Muscle of leg (tissue), 11 donors: ENCODE results near the gene IDI2. TPM values are rescaled to one million over a fixed set of nuclear protein-coding genes. Genes with fewer than 3 reads are reported as not detected.
"Not testable (repeated sequence)": the region's sequence is repeated elsewhere in the genome, so short reads cannot be mapped to it uniquely, and the experiment has no call there.

Experiments
- DNase-seq: peaks from one replicate; pipeline ENCODE4 v3.0.0; 2013
- H3K27ac ChIP-seq: one replicate; pipeline ENCODE4 v1.5.1; 2013; ENCODE audit warnings: mild to moderate bottlenecking, low read length, control low read depth
- H3K27me3 ChIP-seq: one replicate; pipeline ENCODE4 v1.6.1; 2013; ENCODE audit warnings: low read length; ENCODE audit not compliant: control insufficient read depth, insufficient read depth
- H3K36me3 ChIP-seq: one replicate; pipeline ENCODE4 v1.6.1; 2013; ENCODE audit warnings: low read length; ENCODE audit not compliant: control insufficient read depth, insufficient read depth
- H3K4me1 ChIP-seq: one replicate; pipeline ENCODE4 v1.6.1; 2013; ENCODE audit warnings: low read length; ENCODE audit not compliant: control insufficient read depth, insufficient read depth
- H3K4me3 ChIP-seq: one replicate; pipeline ENCODE4 v1.5.1; 2013; ENCODE audit warnings: low read length, control low read depth
- H3K9me3 ChIP-seq: replicated peaks from 2 replicates; pipeline ENCODE4 v1.6.1; 2013; ENCODE audit warnings: low read depth, low read length; ENCODE audit not compliant: control insufficient read depth
- WGBS: methylation state at CpG from one replicate; pipeline ENCODE4 v1.1.5; 2013; ENCODE audit warnings: missing lambda C conversion rate; ENCODE audit not compliant: insufficient coverage; 5-methylcytosine and 5-hydroxymethylcytosine counted together
- polyA plus RNA-seq, 8 donors: library from polyadenylated mRNA; unstranded; fragments of 120-200 nt; gene quantifications; one replicate each; pipeline versions ENCODE4 v1.2.1 to v1.2.3, GENCODE V29; 2013; ENCODE audit warnings: inconsistent platforms in 1 of 8, low replicate concordance in 1 of 8; ENCODE audit not compliant: insufficient read length in 8 of 8, insufficient read depth in 1 of 8
- total RNA-seq: library from RNA; stranded (reverse); fragments of 120-200 nt; gene quantifications from one replicate; pipeline ENCODE4 v1.2.4, GENCODE V29; 2013

IDI2 gene
- total and polyA plus RNA-seq, 9 donors, result 0.11 to 0.15 (median 0.11) TPM; not detected in 6

DNA sequence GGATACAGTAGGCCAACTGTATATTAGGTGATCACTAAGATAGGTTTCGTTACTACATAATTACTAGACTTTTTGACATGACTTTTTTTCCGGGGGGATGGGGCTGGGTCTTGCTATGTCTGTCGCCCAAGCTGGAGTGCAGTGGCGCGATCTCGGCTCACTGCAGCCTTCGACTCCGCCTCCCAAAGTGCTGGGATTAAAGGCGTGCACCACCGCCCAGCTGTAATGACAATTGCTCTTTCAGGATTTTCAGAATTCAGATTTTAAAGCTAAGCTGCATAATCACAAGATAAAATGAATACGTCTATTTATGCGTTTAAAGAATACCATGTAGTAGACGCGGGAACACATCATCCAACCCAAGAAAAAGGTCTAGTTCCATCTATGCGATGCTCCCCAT, 22.3 kb upstream of the IDI2 start:
- Histone ChIP-seq H3K4me1 (peaks cover 11% of the 10 kb centered on the region), H3K27ac (peak overlapping the region; percentile 100), H3K4me3 (peak overlapping the region; percentile 90), H3K27me3 (no peaks in the 10 kb centered on the region), H3K36me3 (peaks cover 21% of the 10 kb centered on the region), H3K9me3 (no peaks in the 10 kb centered on the region)
- DNase-seq, result peak; percentile 29
- WGBS, result 2% methylated on average over 11 of the region's 15 CpGs

DNA sequence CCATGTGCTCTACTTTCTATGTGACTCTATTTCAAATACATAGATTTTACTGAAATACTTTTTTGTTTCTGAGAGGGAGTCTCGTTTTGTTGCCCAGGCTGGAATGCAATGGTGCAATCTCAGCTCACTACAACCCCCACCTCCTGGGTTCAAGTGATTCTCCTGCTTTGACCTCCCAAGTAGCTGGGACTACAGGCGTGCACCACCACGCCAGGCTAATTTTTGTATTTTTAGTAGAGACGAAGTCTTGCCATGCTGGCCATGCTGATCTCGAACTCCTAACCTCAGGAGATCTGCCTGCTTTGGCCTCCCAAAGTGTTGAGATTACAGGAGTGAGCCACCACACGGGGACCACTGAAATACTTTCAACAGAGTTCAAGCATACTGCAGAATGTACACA, 19.8 kb upstream of the IDI2 start:
- H3K9me3 ChIP-seq, result no peaks in the 10 kb centered on the region
- H3K27me3 ChIP-seq, result no peaks in the 10 kb centered on the region
- H3K27ac ChIP-seq, result no peak overlapping the region
- H3K4me1 ChIP-seq, result peaks cover 8% of the 10 kb centered on the region
- WGBS, result 94% methylated on average over 5 of the region's 6 CpGs
- peaks cover 9% of the 10 kb centered on the region for H3K36me3 ChIP-seq
- DNase-seq, result no peak
- H3K4me3 ChIP-seq, result no peak overlapping the region

DNA sequence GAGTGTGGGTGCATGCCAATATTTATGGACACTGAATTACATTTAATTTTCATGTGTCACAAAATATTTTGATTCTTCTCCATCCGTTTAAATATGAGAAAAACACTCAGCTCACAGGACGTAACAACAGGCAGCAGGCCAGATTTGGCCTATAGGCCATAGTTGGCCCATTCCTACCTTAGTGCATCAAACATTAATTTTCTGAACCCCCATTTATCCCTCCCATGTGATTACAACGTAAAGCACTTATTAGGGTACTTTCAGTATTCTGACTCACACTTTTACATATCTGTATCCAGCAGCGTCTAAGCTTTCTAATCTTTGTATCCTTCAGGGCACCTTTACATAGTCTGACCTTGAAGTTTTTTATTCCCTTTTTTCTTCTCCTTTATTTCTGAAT, 19.3 kb upstream of the IDI2 start:
- Histone ChIP-seq H3K27ac (no peak overlapping the region), H3K4me1 (peaks cover 7% of the 10 kb centered on the region), H3K9me3 (no peaks in the 10 kb centered on the region), H3K27me3 (no peaks in the 10 kb centered on the region), H3K36me3 (peaks cover 9% of the 10 kb centered on the region), H3K4me3 (no peak overlapping the region)
- 47% methylated on average over 2 of the region's 4 CpGs for WGBS
- no peak for DNase-seq

DNA sequence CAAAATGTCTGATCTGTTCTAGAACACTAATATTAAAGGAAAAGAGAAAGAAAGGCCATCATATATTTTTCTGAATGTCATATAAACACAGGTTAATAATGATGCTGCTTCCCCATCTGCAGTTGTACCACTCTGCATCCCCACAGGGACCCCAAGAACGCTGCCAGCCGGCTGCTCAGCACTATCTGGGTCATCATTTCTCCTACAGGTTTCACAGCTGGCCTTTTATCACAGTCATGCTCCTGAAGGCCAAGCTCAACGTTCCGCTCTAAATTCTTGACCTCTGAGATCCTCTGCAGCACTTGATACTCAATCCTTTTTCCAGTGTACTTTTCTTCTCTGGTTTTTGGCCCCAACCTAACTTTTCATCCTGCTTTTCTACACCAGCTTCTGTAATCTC, 18.5 kb upstream of the IDI2 start:
- peaks cover 9% of the 10 kb centered on the region for H3K36me3 ChIP-seq
- no peaks in the 10 kb centered on the region for H3K27me3 ChIP-seq
- peaks cover 7% of the 10 kb centered on the region for H3K4me1 ChIP-seq
- DNase-seq, result no peak
- 64% methylated on average over 4 of the region's 4 CpGs for WGBS
- no peaks in the 10 kb centered on the region for H3K9me3 ChIP-seq
- no peak overlapping the region for H3K4me3 ChIP-seq
- peak overlapping the region; percentile 79 for H3K27ac ChIP-seq

DNA sequence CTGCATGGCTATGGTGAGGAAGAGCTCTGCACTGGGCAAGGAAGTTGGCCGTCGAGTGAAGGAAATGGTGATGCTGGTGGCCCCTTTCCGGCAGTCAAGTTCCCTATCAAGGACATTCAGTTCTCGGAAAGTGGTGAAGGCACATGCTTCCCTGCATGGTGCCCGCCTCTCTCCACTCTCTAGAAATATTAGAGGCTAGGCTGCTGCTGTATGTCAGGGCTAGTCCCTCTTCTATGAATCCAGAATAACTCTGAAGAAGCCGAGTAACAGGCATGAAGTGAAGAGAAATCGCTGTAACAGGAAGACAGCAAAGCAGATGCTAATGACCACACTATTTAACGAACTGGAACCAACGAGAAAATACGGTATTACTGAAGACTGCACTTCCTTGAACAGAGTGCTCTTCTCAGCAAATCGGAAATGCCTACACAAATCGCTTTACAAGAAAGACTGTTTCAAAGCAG, 17.9 kb upstream of the IDI2 start:
- DNase-seq, result peak; percentile 62
- H3K27ac ChIP-seq, result peak overlapping the region; percentile 79
- H3K4me1 ChIP-seq, result peaks cover 7% of the 10 kb centered on the region
- no peak overlapping the region for H3K4me3 ChIP-seq
- 73% methylated on average over 11 of the region's 12 CpGs for WGBS
- no peaks in the 10 kb centered on the region for H3K27me3 ChIP-seq
- H3K36me3 ChIP-seq, result peaks cover 9% of the 10 kb centered on the region
- H3K9me3 ChIP-seq, result no peaks in the 10 kb centered on the region

DNA sequence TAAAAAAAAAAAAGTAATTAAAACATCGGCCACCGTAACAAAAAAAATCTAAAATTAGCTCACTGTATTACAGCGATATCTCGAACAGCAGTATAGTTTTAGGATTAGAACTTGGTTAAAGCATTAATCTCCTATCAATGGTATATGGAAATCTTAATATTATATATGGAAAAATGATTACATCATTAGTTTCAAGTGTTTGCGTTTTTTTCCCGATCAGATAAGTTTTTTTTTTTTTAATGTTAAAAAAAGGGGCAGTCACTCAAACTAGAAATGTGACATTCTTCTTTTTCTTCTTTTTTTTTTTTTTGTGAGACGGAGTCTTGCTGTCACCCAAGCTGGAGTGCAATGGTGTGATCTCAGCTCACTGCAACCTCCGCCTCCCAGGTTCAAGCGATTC, 15.9 kb upstream of the IDI2 start:
- no peak for DNase-seq
- Histone ChIP-seq H3K27ac (no peak overlapping the region), H3K9me3 (no peaks in the 10 kb centered on the region), H3K36me3 (peaks cover 21% of the 10 kb centered on the region), H3K4me1 (peaks cover 5% of the 10 kb centered on the region), H3K27me3 (no peaks in the 10 kb centered on the region), H3K4me3 (no peak overlapping the region)
- WGBS, result 100% methylated on average over 2 of the region's 9 CpGs

DNA sequence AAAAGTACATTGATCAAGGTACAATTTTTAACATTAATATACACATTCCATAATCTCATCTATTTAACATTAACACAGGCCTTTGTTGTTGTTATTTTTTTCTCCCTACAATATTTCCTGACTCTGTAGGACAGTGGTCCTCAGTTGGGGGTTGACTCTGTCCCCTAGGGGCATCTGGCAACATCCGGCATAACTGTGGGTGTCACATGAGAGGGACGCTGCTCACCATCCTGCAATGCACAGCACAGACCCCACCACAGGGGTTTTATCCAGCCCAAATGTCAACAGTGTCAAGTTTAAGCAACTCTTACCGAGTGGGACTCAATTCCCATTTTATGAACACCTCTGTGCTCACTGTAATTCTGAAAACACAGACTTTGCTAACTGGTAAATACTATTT, 14.5 kb upstream of the IDI2 start:
- H3K36me3 ChIP-seq, result peaks cover 21% of the 10 kb centered on the region
- H3K27ac ChIP-seq, result no peak overlapping the region
- H3K27me3 ChIP-seq, result no peaks in the 10 kb centered on the region
- peaks cover 5% of the 10 kb centered on the region for H3K4me1 ChIP-seq
- WGBS, result 73% methylated on average over 3 of the region's 3 CpGs
- H3K4me3 ChIP-seq, result no peak overlapping the region
- no peaks in the 10 kb centered on the region for H3K9me3 ChIP-seq
- DNase-seq, result no peak

DNA sequence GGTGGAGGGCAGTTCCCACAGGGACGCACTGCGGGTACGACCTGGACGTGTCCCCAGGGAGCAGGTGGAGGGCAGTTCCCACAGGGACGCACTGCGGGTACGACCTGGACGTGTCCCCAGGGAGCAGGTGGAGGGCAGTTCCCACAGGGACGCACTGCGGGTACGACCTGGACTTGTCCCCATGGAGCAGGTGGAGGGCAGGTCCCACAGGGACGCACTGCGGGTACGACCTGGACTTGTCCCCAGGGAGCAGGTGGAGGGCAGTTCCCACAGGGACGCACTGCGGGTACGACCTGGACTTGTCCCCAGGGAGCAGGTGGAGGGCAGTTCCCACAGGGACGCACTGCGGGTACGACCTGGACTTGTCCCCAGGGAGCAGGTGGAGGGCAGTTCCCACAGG, 13.1 kb upstream of the IDI2 start:
- not testable (repeated sequence) for H3K9me3 ChIP-seq, H3K27me3 ChIP-seq, H3K4me1 ChIP-seq, H3K4me3 ChIP-seq, H3K27ac ChIP-seq, DNase-seq
- H3K36me3 ChIP-seq, result peaks cover 19% of the 10 kb centered on the region
- WGBS, result no CpG with 5 or more reads among the region's 20 CpGs

DNA sequence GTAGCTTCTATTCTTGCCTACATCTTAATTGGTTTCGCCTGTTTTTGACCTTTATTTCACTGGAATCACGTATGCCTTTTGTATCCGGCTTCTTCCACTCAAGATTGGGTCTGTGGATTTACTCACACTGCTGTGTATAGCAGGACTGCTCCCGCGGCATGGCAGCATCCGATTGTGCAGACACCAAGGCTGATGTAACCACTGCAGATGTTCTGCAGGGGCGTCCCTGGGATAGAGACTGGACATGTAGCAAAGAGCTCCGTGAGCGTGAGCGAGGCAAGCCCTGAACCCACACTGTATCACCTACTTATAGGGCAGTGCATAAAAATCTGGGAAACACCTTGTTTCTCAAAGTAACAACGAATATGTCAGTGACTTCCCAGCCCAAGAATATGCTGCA, 11.4 kb upstream of the IDI2 start:
- Histone ChIP-seq H3K4me3 (no peak overlapping the region), H3K27ac (no peak overlapping the region), H3K27me3 (no peaks in the 10 kb centered on the region), H3K9me3 (no peaks in the 10 kb centered on the region), H3K4me1 (no peaks in the 10 kb centered on the region), H3K36me3 (peaks cover 13% of the 10 kb centered on the region)
- DNase-seq, result no peak
- 77% methylated on average over 8 of the region's 11 CpGs for WGBS

DNA sequence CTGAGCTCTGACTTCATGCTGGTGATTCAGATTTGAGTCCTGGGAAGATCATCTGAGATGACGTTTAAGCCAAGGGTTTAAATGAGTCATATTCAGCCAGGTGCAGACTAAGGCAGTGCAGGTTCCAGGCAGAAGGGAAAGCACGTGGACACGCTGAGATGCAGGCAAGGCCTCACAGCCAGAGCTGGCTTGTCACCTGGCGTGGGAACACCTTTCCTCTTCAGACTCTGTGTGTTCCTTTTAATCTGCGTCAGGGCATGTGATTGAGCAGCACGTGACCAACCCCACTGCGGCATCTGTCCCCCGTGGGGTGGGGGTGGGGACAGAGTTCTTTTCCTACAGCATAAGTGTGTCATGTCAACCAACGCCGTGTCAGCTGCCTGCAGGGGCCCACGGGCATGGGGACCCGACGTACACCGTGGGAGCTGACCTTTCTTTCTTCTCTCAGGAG, 10.7 kb upstream of the IDI2 start:
- H3K9me3 ChIP-seq, result no peaks in the 10 kb centered on the region
- no peak overlapping the region for H3K27ac ChIP-seq
- no peak for DNase-seq
- 82% methylated on average over 8 of the region's 14 CpGs for WGBS
- no peak overlapping the region for H3K4me3 ChIP-seq
- no peaks in the 10 kb centered on the region for H3K27me3 ChIP-seq
- peaks cover 13% of the 10 kb centered on the region for H3K36me3 ChIP-seq
- no peaks in the 10 kb centered on the region for H3K4me1 ChIP-seq

DNA sequence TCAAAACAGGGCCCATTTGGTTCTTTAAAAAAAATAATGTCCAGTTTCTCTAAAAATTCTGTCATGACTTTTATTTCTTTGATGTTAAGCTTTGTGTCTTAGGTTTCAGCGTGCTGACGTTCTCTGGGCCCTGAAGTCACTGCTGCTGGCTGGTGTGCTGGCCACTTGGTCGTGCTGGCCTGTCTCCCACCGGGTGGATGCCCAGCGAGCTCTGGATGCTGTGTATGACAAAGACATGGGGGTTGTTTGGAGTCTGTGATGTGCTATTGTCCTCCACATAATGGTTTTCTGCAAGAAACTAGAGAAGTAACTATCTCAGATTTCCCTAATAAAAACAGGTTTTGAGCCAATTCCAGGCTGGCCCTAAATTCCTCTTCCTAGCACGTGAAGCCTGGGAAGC, 9.5 kb upstream of the IDI2 start:
- WGBS, result 53% methylated on average over 3 of the region's 6 CpGs
- Histone ChIP-seq H3K27me3 (no peaks in the 10 kb centered on the region), H3K4me3 (no peak overlapping the region), H3K4me1 (no peaks in the 10 kb centered on the region), H3K27ac (no peak overlapping the region), H3K36me3 (peaks cover 13% of the 10 kb centered on the region), H3K9me3 (no peaks in the 10 kb centered on the region)
- DNase-seq, result no peak
